Astrocyte (in vitro differentiated cells and primary cell): Measurements from ENCODE around the gene NOS1AP. TPM values are rescaled to one million over a fixed set of nuclear protein-coding genes. Genes with fewer than 3 reads are reported as not detected.

Experiments used
- DNase-seq: peaks from one replicate; pipeline ENCODE4 v3.0.0-alpha.2; 2010; ENCODE audit warnings: low read depth
- FAIRE-seq: peaks from 2 replicates; lab custom pipeline; 2011; peaks lifted over from hg19 to GRCh38; lab: Jason Lieb, UNC
- H2AFZ ChIP-seq: 2 replicates; pipeline ENCODE4 v1.6.0; 2012; ENCODE audit warnings: low read depth, low read length, inconsistent platforms
- H3K27ac ChIP-seq: 2 replicates; pipeline ENCODE4 v1.5.1; 2011; ENCODE audit warnings: low read depth, low read length, inconsistent platforms
- H3K27me3 ChIP-seq: 2 replicates; pipeline ENCODE4 v1.6.0; 2011; ENCODE audit warnings: low read length, inconsistent platforms; ENCODE audit not compliant: insufficient read depth
- H3K36me3 ChIP-seq: 2 replicates; pipeline ENCODE4 v1.5.1; 2011; ENCODE audit warnings: low read length, inconsistent platforms; ENCODE audit not compliant: insufficient read depth
- H3K4me1 ChIP-seq: 2 replicates; pipeline ENCODE4 v1.5.1; 2011; ENCODE audit warnings: low read length, inconsistent platforms; ENCODE audit not compliant: insufficient read depth
- H3K4me2 ChIP-seq: 2 replicates; pipeline ENCODE4 v1.6.0; 2012; ENCODE audit warnings: low read length, inconsistent platforms
- H3K4me3 ChIP-seq: 2 replicates; pipeline ENCODE4 v1.5.1; 2011; ENCODE audit warnings: low read depth, mild to moderate bottlenecking, low read length, inconsistent platforms; ENCODE audit not compliant: insufficient read depth
- H3K79me2 ChIP-seq: 2 replicates; pipeline ENCODE4 v1.6.0; 2012; ENCODE audit warnings: mild to moderate bottlenecking, low read length, inconsistent platforms; ENCODE audit not compliant: insufficient read depth
- H3K9ac ChIP-seq: 2 replicates; pipeline ENCODE4 v1.6.0; 2012; ENCODE audit warnings: mild to moderate bottlenecking, low read length, inconsistent platforms
- H3K9me3 ChIP-seq: 2 replicates; pipeline ENCODE4 v1.5.1; 2012; ENCODE audit warnings: low read depth, mild to moderate bottlenecking, low read length, inconsistent platforms; ENCODE audit not compliant: insufficient read depth
- H4K20me1 ChIP-seq: 2 replicates; pipeline ENCODE4 v1.6.0; 2012; ENCODE audit warnings: low read length, inconsistent platforms; ENCODE audit not compliant: insufficient read depth
- H3K27ac Mint-ChIP-seq: one replicate; pipeline ENCODE4 v1.8.0; 2021; ENCODE audit warnings: mild to moderate bottlenecking, mixed read lengths; ENCODE audit not compliant: unreplicated experiment
- H3K27me3 Mint-ChIP-seq: one replicate; pipeline ENCODE4 v1.8.0; 2021; ENCODE audit warnings: low read depth, mixed read lengths; ENCODE audit not compliant: unreplicated experiment
- H3K36me3 Mint-ChIP-seq: one replicate; pipeline ENCODE4 v1.8.0; 2021; ENCODE audit warnings: low read depth, mixed read lengths; ENCODE audit not compliant: unreplicated experiment
- H3K4me1 Mint-ChIP-seq: one replicate; pipeline ENCODE4 v1.8.0; 2021; ENCODE audit warnings: low read depth, mixed read lengths; ENCODE audit not compliant: unreplicated experiment
- H3K4me3 Mint-ChIP-seq: one replicate; pipeline ENCODE4 v1.8.0; 2021; ENCODE audit warnings: mild to moderate bottlenecking, moderate library complexity, mixed read lengths; ENCODE audit not compliant: unreplicated experiment
- H3K9me3 Mint-ChIP-seq: one replicate; pipeline ENCODE4 v1.8.0; 2021; ENCODE audit warnings: mild to moderate bottlenecking, mixed read lengths; ENCODE audit not compliant: unreplicated experiment
- EZH2 ChIP-seq: IDR thresholded peaks from 2 replicates; pipeline ENCODE4 v1.6.1; 2012; ENCODE audit warnings: mild to moderate bottlenecking, low read length, inconsistent platforms; ENCODE audit not compliant: insufficient read depth
- total RNA-seq: library from RNA; stranded (reverse); gene quantifications from 2 replicates; pipeline ENCODE4 v1.2.1, GENCODE V29; 2021
- TF ChIP-seq, protein P1 (sequence below): IDR thresholded peaks from 2 replicates; pipeline ENCODE4 v1.5.1; 2011; ENCODE audit warnings: low read depth, mild to moderate bottlenecking, inconsistent platforms, low read length, moderate library complexity; ENCODE audit not compliant: insufficient read depth

Gene NOS1AP
- total RNA-seq, 1 donor from 2014 or later, result 1.2 TPM

DNA sequence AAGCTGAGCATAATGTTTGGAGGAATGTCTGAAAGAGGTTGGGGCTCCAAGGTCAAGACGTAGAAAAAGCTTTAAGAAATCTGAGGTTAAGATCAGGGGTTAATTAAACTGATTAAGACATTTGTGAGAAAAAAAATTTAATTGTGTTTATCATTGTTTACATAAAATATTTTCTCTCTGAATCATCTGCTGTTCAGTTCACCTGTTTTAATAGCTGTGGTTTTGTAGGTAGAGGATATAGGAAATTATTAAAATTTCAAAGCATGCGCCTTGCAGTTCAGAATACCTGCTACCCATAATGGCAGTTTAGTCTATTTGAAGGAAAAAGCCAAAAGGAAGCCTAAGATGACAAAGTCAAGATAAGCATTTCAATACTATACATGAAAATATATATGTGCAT lies 154.0 kb downstream of the NOS1AP start:
- no peak for TF ChIP-seq EZH2
- TF ChIP-seq, protein P1, sequence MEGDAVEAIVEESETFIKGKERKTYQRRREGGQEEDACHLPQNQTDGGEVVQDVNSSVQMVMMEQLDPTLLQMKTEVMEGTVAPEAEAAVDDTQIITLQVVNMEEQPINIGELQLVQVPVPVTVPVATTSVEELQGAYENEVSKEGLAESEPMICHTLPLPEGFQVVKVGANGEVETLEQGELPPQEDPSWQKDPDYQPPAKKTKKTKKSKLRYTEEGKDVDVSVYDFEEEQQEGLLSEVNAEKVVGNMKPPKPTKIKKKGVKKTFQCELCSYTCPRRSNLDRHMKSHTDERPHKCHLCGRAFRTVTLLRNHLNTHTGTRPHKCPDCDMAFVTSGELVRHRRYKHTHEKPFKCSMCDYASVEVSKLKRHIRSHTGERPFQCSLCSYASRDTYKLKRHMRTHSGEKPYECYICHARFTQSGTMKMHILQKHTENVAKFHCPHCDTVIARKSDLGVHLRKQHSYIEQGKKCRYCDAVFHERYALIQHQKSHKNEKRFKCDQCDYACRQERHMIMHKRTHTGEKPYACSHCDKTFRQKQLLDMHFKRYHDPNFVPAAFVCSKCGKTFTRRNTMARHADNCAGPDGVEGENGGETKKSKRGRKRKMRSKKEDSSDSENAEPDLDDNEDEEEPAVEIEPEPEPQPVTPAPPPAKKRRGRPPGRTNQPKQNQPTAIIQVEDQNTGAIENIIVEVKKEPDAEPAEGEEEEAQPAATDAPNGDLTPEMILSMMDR, result no peak
- no peaks in the 10 kb centered on the region for H3K4me1 ChIP-seq
- no peak overlapping the region for H3K27ac Mint-ChIP-seq
- no peak overlapping the region for H3K27ac ChIP-seq
- H3K79me2 ChIP-seq, result no peaks in the 10 kb centered on the region
- H3K4me2 ChIP-seq, result no peak overlapping the region
- H2AFZ ChIP-seq, result no peak overlapping the region
- H3K4me1 Mint-ChIP-seq, result no peaks in the 10 kb centered on the region
- H3K27me3 Mint-ChIP-seq, result no peaks in the 10 kb centered on the region
- H4K20me1 ChIP-seq, result no peaks in the 10 kb centered on the region
- DNase-seq (no peak), FAIRE-seq (no peak)
- H3K36me3 ChIP-seq, result no peaks in the 10 kb centered on the region
- H3K36me3 Mint-ChIP-seq, result no peaks in the 10 kb centered on the region
- H3K9me3 ChIP-seq, result no peaks in the 10 kb centered on the region
- H3K9ac ChIP-seq, result no peak overlapping the region
- H3K4me3 Mint-ChIP-seq, result no peak overlapping the region
- H3K9me3 Mint-ChIP-seq, result no peaks in the 10 kb centered on the region
- no peaks in the 10 kb centered on the region for H3K27me3 ChIP-seq
- H3K4me3 ChIP-seq, result no peak overlapping the region

DNA sequence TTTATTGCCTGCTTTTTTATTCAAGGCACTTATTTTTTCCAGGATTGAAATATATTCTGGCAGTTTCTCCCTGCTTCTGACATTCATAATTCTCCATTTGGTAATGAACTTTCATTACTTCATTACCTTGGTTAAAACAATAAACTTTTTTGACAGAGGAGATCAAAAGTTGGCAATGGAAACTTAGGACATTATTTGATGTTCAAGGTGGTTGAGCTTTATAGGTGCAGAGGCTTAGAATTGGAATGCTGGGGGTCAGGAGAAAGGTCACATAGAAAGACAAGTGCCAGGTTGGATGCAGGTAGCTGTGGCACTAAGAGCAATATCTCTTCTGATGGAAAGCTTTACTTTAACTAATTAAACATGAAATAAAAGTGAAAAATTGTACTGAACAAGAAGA lies 154.8 kb downstream of the NOS1AP start:
- Histone ChIP-seq H3K4me3 (no peak overlapping the region), H3K4me2 (no peak overlapping the region), H3K4me1 (no peaks in the 10 kb centered on the region), H4K20me1 (no peaks in the 10 kb centered on the region), H3K27me3 (no peaks in the 10 kb centered on the region), H3K79me2 (no peaks in the 10 kb centered on the region), H3K36me3 (no peaks in the 10 kb centered on the region), H2AFZ (no peak overlapping the region), H3K9me3 (no peaks in the 10 kb centered on the region), H3K27ac (no peak overlapping the region), H3K9ac (no peak overlapping the region)
- no peak for FAIRE-seq
- Mint-ChIP-seq H3K4me1 (no peaks in the 10 kb centered on the region), H3K9me3 (no peaks in the 10 kb centered on the region), H3K27ac (no peak overlapping the region), H3K36me3 (no peaks in the 10 kb centered on the region), H3K4me3 (no peak overlapping the region), H3K27me3 (no peaks in the 10 kb centered on the region)
- DNase-seq, result no peak
- no peak for TF ChIP-seq EZH2
- TF ChIP-seq, protein P1, result no peak

DNA sequence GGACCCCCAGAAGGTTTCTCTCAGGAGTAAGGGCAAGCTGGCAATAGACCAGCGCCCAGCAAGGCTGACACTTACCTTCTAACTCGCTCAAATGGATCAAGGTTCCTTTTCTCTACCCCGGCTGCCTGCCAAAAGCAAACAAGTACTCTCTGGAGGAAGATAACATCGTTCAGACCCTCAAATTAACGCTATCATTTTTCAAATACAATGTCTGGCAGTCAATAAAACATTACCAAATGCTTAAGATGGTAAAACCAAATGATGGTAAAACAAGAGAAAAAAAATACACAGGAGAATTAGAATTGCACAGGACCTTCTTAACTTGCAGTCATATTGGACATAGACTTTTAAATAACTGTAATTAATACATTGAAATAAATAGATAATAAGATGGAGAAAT lies 159.1 kb downstream of the NOS1AP start:
- Histone ChIP-seq H3K79me2 (no peaks in the 10 kb centered on the region), H3K9ac (no peak overlapping the region), H4K20me1 (no peaks in the 10 kb centered on the region), H3K4me3 (no peak overlapping the region), H3K36me3 (no peaks in the 10 kb centered on the region), H3K27me3 (no peaks in the 10 kb centered on the region), H3K9me3 (no peaks in the 10 kb centered on the region), H3K4me2 (no peak overlapping the region), H3K27ac (no peak overlapping the region), H3K4me1 (no peaks in the 10 kb centered on the region), H2AFZ (no peak overlapping the region)
- Mint-ChIP-seq H3K36me3 (no peaks in the 10 kb centered on the region), H3K4me3 (no peak overlapping the region), H3K27ac (no peak overlapping the region), H3K9me3 (no peaks in the 10 kb centered on the region), H3K4me1 (no peaks in the 10 kb centered on the region), H3K27me3 (no peaks in the 10 kb centered on the region)
- TF ChIP-seq, protein P1, result no peak
- no peak for TF ChIP-seq EZH2
- DNase-seq (no peak), FAIRE-seq (no peak)
